DOHH2 (cell line): Measurements from ENCODE around the gene TRAK2.

Experiments used
- H3F3A ChIP-seq: fragments of 200-600 bp; sonication (generic), shearing (Covaris generic); 2 replicates; pipeline ENCODE4 v1.6.0; 2016; ENCODE audit warnings: antibody characterized with exemption, mild to moderate bottlenecking; ENCODE audit not compliant: control insufficient read depth, insufficient read depth
- H3K27ac ChIP-seq: fragments of 200-600 bp; sonication (generic); 2 replicates; pipeline ENCODE4 v1.5.1; 2014; ENCODE audit warnings: low read depth, mild to moderate bottlenecking, low read length, moderate library complexity
- H3K27me3 ChIP-seq: fragments of 200-600 bp; sonication (generic); 2 replicates; pipeline ENCODE4 v1.6.1; 2014; ENCODE audit warnings: mild to moderate bottlenecking, low read length, mixed read lengths; ENCODE audit not compliant: control insufficient read depth
- H3K36me3 ChIP-seq: fragments of 200-600 bp; sonication (generic); 2 replicates; pipeline ENCODE4 v1.6.1; 2014; ENCODE audit warnings: mild to moderate bottlenecking, low read length, moderate library complexity, mixed read lengths; ENCODE audit not compliant: control insufficient read depth
- H3K4me1 ChIP-seq: fragments of 200-600 bp; sonication (generic); 2 replicates; pipeline ENCODE4 v1.6.1; 2014; ENCODE audit warnings: mild to moderate bottlenecking, low read length, mixed read lengths; ENCODE audit not compliant: control insufficient read depth
- H3K4me2 ChIP-seq: fragments of 200-600 bp; sonication (generic); 2 replicates; pipeline ENCODE4 v1.6.0; 2014; ENCODE audit warnings: mild to moderate bottlenecking, low read length, moderate library complexity
- H3K4me3 ChIP-seq: fragments of 200-600 bp; sonication (generic); 2 replicates; pipeline ENCODE4 v1.5.1; 2014; ENCODE audit warnings: mild to moderate bottlenecking, low read length, mixed read lengths
- H3K79me2 ChIP-seq: fragments of 200-600 bp; sonication (generic); 2 replicates; pipeline ENCODE4 v1.6.1; 2014; ENCODE audit warnings: mild to moderate bottlenecking, low read length, mixed read lengths; ENCODE audit not compliant: control insufficient read depth
- H3K9me2 ChIP-seq: fragments of 200-600 bp; sonication (generic); replicated peaks from 2 replicates; pipeline ENCODE4 v1.6.1; 2014; ENCODE audit warnings: mild to moderate bottlenecking, low read length, mixed read lengths; ENCODE audit not compliant: control insufficient read depth
- H3K9me3 ChIP-seq: fragments of 200-600 bp; sonication (generic); 2 replicates; pipeline ENCODE4 v1.6.1; 2014; ENCODE audit warnings: antibody characterized with exemption, low read length, mixed read lengths; ENCODE audit not compliant: control insufficient read depth, insufficient read depth
- H4K20me1 ChIP-seq: fragments of 200-600 bp; sonication (generic); 2 replicates; pipeline ENCODE4 v1.6.0; 2014; ENCODE audit warnings: low read depth, mild to moderate bottlenecking, antibody characterized with exemption, low read length, moderate library complexity; ENCODE audit not compliant: control insufficient read depth, insufficient read depth
- EZH2phosphoT487 ChIP-seq: fragments of 200-600 bp; sonication (generic); IDR thresholded peaks from 2 replicates; pipeline ENCODE4 v1.6.1; 2017; ENCODE audit warnings: borderline replicate concordance, mild to moderate bottlenecking, antibody characterized with exemption, low read length, moderate library complexity, mixed read lengths
- TF ChIP-seq, protein P1 (sequence below): fragments of 200-600 bp; sonication (generic); IDR thresholded peaks from one replicate; pipeline ENCODE4 v1.5.1; 2014; ENCODE audit warnings: antibody characterized with exemption, mild to moderate bottlenecking, low read depth, low read length; ENCODE audit not compliant: poor library complexity, severe bottlenecking

The TRAK2 gene

DNA sequence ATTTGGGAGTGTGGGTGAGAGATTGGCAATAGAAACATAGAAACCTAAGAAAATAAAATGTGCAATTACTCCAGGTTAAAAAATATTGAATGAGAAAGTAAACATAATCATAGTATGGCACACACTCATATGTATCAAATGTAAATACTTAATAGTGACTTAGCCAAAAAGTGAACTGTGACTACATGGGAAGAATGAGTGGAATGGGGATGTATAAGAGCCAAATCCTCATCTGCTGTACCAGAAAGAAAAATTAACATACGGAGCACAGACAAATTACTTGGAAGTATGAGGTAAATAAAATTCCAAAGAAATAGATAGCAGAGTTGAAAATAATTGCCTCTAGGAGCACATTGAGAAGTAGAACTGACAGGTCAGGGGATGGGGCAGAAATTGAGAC is 98.1 kb downstream of the TRAK2 start:
- no peak for TF ChIP-seq EZH2phosphoT487
- TF ChIP-seq, protein P1, sequence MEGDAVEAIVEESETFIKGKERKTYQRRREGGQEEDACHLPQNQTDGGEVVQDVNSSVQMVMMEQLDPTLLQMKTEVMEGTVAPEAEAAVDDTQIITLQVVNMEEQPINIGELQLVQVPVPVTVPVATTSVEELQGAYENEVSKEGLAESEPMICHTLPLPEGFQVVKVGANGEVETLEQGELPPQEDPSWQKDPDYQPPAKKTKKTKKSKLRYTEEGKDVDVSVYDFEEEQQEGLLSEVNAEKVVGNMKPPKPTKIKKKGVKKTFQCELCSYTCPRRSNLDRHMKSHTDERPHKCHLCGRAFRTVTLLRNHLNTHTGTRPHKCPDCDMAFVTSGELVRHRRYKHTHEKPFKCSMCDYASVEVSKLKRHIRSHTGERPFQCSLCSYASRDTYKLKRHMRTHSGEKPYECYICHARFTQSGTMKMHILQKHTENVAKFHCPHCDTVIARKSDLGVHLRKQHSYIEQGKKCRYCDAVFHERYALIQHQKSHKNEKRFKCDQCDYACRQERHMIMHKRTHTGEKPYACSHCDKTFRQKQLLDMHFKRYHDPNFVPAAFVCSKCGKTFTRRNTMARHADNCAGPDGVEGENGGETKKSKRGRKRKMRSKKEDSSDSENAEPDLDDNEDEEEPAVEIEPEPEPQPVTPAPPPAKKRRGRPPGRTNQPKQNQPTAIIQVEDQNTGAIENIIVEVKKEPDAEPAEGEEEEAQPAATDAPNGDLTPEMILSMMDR = no peak
- H3K27ac ChIP-seq = no peak overlapping the region
- no peak overlapping the region for H3K4me3 ChIP-seq
- no peaks in the 10 kb centered on the region for H3F3A ChIP-seq
- H3K4me2 ChIP-seq = no peak overlapping the region
- H3K27me3 ChIP-seq = no peaks in the 10 kb centered on the region
- H4K20me1 ChIP-seq = no peaks in the 10 kb centered on the region
- H3K79me2 ChIP-seq = no peaks in the 10 kb centered on the region
- no peaks in the 10 kb centered on the region for H3K36me3 ChIP-seq
- H3K9me2 ChIP-seq = no peaks in the 10 kb centered on the region
- no peaks in the 10 kb centered on the region for H3K9me3 ChIP-seq
- H3K4me1 ChIP-seq = no peaks in the 10 kb centered on the region

- Histone ChIP-seq H3K4me2 (no peak overlapping the region), H3K27ac (no peak overlapping the region), H3K9me2 (no peaks in the 10 kb centered on the region), H3K36me3 (no peaks in the 10 kb centered on the region), H4K20me1 (no peaks in the 10 kb centered on the region), H3K9me3 (no peaks in the 10 kb centered on the region), H3K27me3 (no peaks in the 10 kb centered on the region), H3K4me3 (no peak overlapping the region), H3F3A (no peaks in the 10 kb centered on the region), H3K79me2 (no peaks in the 10 kb centered on the region), H3K4me1 (no peaks in the 10 kb centered on the region)
- TF ChIP-seq, protein P1 = no peak
- no peak for TF ChIP-seq EZH2phosphoT487
Observed at GRCh38 chr2:201350879-201351278, 100.4 kb downstream of the TRAK2 start.

DNA sequence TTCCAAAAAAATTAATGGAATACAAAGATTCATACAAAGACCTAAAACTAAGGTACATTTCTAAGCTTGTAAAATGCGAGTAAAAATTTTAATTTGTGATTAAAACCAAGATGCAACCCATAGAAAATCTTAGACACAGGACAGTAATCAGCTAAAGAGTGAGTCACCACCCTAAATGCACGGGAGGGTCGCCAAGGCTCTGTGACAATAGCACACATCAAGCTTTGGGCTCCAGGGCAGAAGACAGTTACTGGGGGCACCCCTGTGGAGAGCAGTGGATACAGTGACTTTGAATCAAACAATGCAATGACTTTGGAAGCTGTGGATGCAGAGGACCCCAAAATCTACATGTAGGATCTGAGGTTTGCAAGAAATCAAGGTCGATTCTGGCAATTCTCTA is 101.7 kb downstream of the TRAK2 start:
- no peaks in the 10 kb centered on the region for H3K36me3 ChIP-seq
- no peaks in the 10 kb centered on the region for H3K79me2 ChIP-seq
- no peak overlapping the region for H3K4me2 ChIP-seq
- no peaks in the 10 kb centered on the region for H3F3A ChIP-seq
- H3K27me3 ChIP-seq = no peaks in the 10 kb centered on the region
- H3K4me1 ChIP-seq = peaks cover 10% of the 10 kb centered on the region
- H4K20me1 ChIP-seq = no peaks in the 10 kb centered on the region
- no peak overlapping the region for H3K27ac ChIP-seq
- TF ChIP-seq, protein P1 = no peak
- TF ChIP-seq EZH2phosphoT487 = no peak
- H3K4me3 ChIP-seq = no peak overlapping the region
- no peaks in the 10 kb centered on the region for H3K9me2 ChIP-seq
- no peaks in the 10 kb centered on the region for H3K9me3 ChIP-seq

- H3K27ac ChIP-seq = no peak overlapping the region
- no peak overlapping the region for H3K4me3 ChIP-seq
- no peaks in the 10 kb centered on the region for H3K79me2 ChIP-seq
- no peaks in the 10 kb centered on the region for H3K9me2 ChIP-seq
- H3K9me3 ChIP-seq = no peaks in the 10 kb centered on the region
- H3K4me1 ChIP-seq = peaks cover 19% of the 10 kb centered on the region
- H3K36me3 ChIP-seq = no peaks in the 10 kb centered on the region
- no peaks in the 10 kb centered on the region for H3K27me3 ChIP-seq
- TF ChIP-seq, protein P1 = no peak
- TF ChIP-seq EZH2phosphoT487 = no peak
- H3K4me2 ChIP-seq = no peak overlapping the region
- H3F3A ChIP-seq = no peaks in the 10 kb centered on the region
- H4K20me1 ChIP-seq = no peaks in the 10 kb centered on the region
Observed at GRCh38 chr2:201348758-201349157, 102.5 kb downstream of the TRAK2 start.
